ENCODE results near the gene ENGASE. TPM values are rescaled to one million over a fixed set of nuclear protein-coding genes. Genes with fewer than 3 reads are reported as not detected.

ENGASE gene
- total RNA-seq, 1 donor from 2014 or later = 11.7 TPM

GRCh38 chr17:79085921-79086551, 11.4 kb downstream of the ENGASE start:
- TF ChIP-seq CTCF (IDR thresholded peaks at IDR 0.05) = no peak
- TF ChIP-seq EZH2 (IDR thresholded peaks at IDR 0.05) = no peak
- TF ChIP-seq EZH2phosphoT487 (IDR thresholded peaks at IDR 0.05) = no peak
- Histone ChIP-seq H3K4me1 (no peaks in the 10 kb centered on the region), H2AFZ (replicated peaks) (no peak overlapping the region), H3K79me2 (ENCODE audit: low read depth) (no peaks in the 10 kb centered on the region), H3K9me3 (ENCODE audit: low read depth) (no peaks in the 10 kb centered on the region), H4K20me1 (ENCODE audit: low read depth) (peaks cover 8% of the 10 kb centered on the region), H3K4me2 (no peak overlapping the region), H3K27me3 (no peaks in the 10 kb centered on the region), H3K4me3 (no peak overlapping the region), H3K27ac (no peak overlapping the region), H3F3A (ENCODE audit: low read depth) (no peaks in the 10 kb centered on the region), H3K36me3 (no peaks in the 10 kb centered on the region), H3K9ac (no peak overlapping the region)
- H3K9me3 Mint-ChIP-seq = no peaks in the 10 kb centered on the region
- H3K27ac Mint-ChIP-seq = no peak overlapping the region
- H3K4me1 Mint-ChIP-seq = peaks cover 2% of the 10 kb centered on the region
- peaks cover 4% of the 10 kb centered on the region for H3K36me3 Mint-ChIP-seq
- no peak overlapping the region for H3K4me3 Mint-ChIP-seq
- H3K27me3 Mint-ChIP-seq (ENCODE audit: insufficient read depth, low read depth) = peaks cover 8% of the 10 kb centered on the region
- no peak for DNase-seq (ENCODE audit: low spot score)

GRCh38 chr17:79086609-79087427, 12.2 kb downstream of the ENGASE start:
- Histone ChIP-seq H2AFZ (replicated peaks) (no peak overlapping the region), H3K9ac (no peak overlapping the region), H3F3A (ENCODE audit: low read depth) (no peaks in the 10 kb centered on the region), H3K27ac (no peak overlapping the region), H3K4me1 (no peaks in the 10 kb centered on the region), H3K27me3 (no peaks in the 10 kb centered on the region), H3K36me3 (no peaks in the 10 kb centered on the region), H3K4me2 (no peak overlapping the region), H3K4me3 (no peak overlapping the region), H4K20me1 (ENCODE audit: low read depth) (peaks cover 8% of the 10 kb centered on the region), H3K79me2 (ENCODE audit: low read depth) (no peaks in the 10 kb centered on the region), H3K9me3 (ENCODE audit: low read depth) (no peaks in the 10 kb centered on the region)
- Mint-ChIP-seq H3K4me3 (no peak overlapping the region), H3K27me3 (ENCODE audit: insufficient read depth, low read depth) (peaks cover 7% of the 10 kb centered on the region), H3K4me1 (peaks cover 2% of the 10 kb centered on the region), H3K36me3 (peaks cover 3% of the 10 kb centered on the region), H3K27ac (no peak overlapping the region), H3K9me3 (no peaks in the 10 kb centered on the region)
- no peak for DNase-seq (ENCODE audit: low spot score)
- no peak for TF ChIP-seq CTCF (IDR thresholded peaks at IDR 0.05)
- TF ChIP-seq EZH2 (IDR thresholded peaks at IDR 0.05) = no peak
- no peak for TF ChIP-seq EZH2phosphoT487 (IDR thresholded peaks at IDR 0.05)

GRCh38 chr17:79087428-79088143, 13.0 kb downstream of the ENGASE start:
- DNase-seq (ENCODE audit: low spot score) = peak; percentile 82
- H3K4me3 Mint-ChIP-seq = no peak overlapping the region
- H3K9me3 Mint-ChIP-seq = no peaks in the 10 kb centered on the region
- H3K27ac Mint-ChIP-seq = no peak overlapping the region
- Histone ChIP-seq H3K9me3 (ENCODE audit: low read depth) (no peaks in the 10 kb centered on the region), H3K4me2 (no peak overlapping the region), H3F3A (ENCODE audit: low read depth) (no peaks in the 10 kb centered on the region), H2AFZ (replicated peaks) (no peak overlapping the region), H3K9ac (no peak overlapping the region), H3K4me1 (no peaks in the 10 kb centered on the region), H3K4me3 (no peak overlapping the region), H4K20me1 (ENCODE audit: low read depth) (peaks cover 8% of the 10 kb centered on the region), H3K79me2 (ENCODE audit: low read depth) (no peaks in the 10 kb centered on the region), H3K36me3 (no peaks in the 10 kb centered on the region), H3K27me3 (no peaks in the 10 kb centered on the region), H3K27ac (no peak overlapping the region)
- H3K36me3 Mint-ChIP-seq = no peaks in the 10 kb centered on the region
- peaks cover 8% of the 10 kb centered on the region for H3K4me1 Mint-ChIP-seq
- peak; percentile 86 for TF ChIP-seq CTCF (IDR thresholded peaks at IDR 0.05)
- no peak for TF ChIP-seq EZH2phosphoT487 (IDR thresholded peaks at IDR 0.05)
- peaks cover 5% of the 10 kb centered on the region for H3K27me3 Mint-ChIP-seq (ENCODE audit: insufficient read depth, low read depth)

Data from neural progenitor cell (in vitro differentiated cells).